GM23338 (cell line): ENCODE data around the gene PTPRE. TPM values are rescaled to one million over a fixed set of nuclear protein-coding genes. Genes with fewer than 3 reads are reported as not detected.

ENCODE experiments used
- ATAC-seq: fragments of 200-7000 bp; cut with Tn5 transposase; 3 replicates; pipeline ENCODE4 v1.9.1; 2020
- DNase-seq: peaks from one replicate; pipeline ENCODE4 v3.0.0-alpha.2; 2015; ENCODE audit warnings: low spot score
- H2AFZ ChIP-seq: fragments of 200-600 bp; sonication (generic); 2 replicates; pipeline ENCODE4 v1.8.0; 2016; ENCODE audit warnings: antibody characterized with exemption, mild to moderate bottlenecking, moderate library complexity
- H3F3A ChIP-seq: fragments of 200-600 bp; sonication (generic); replicated peaks from 2 replicates; pipeline ENCODE4 v1.8.0; 2017; ENCODE audit warnings: antibody characterized with exemption, mixed run types, low read depth
- H3K27ac ChIP-seq: fragments of 200-600 bp; sonication (generic); 2 replicates; pipeline ENCODE4 v1.6.1; 2016; ENCODE audit warnings: low read depth
- H3K27me3 ChIP-seq: fragments of 200-600 bp; sonication (generic); 2 replicates; pipeline ENCODE4 v1.8.0; 2016; ENCODE audit warnings: mild to moderate bottlenecking, mixed run types, moderate library complexity; ENCODE audit not compliant: insufficient read depth
- H3K36me3 ChIP-seq: fragments of 200-600 bp; sonication (generic); 2 replicates; pipeline ENCODE4 v1.8.0; 2016; ENCODE audit warnings: mild to moderate bottlenecking; ENCODE audit not compliant: insufficient read depth
- H3K4me1 ChIP-seq: fragments of 200-600 bp; sonication (generic); 2 replicates; pipeline ENCODE4 v1.8.0; 2016; ENCODE audit warnings: mild to moderate bottlenecking, moderate library complexity; ENCODE audit not compliant: insufficient read depth
- H3K4me2 ChIP-seq: fragments of 200-600 bp; sonication (generic); 2 replicates; pipeline ENCODE4 v1.7.1; 2017; ENCODE audit warnings: mixed run types
- H3K4me3 ChIP-seq: fragments of 200-600 bp; sonication (generic); 2 replicates; pipeline ENCODE4 v1.6.1; 2016; ENCODE audit warnings: mixed run types
- H3K79me2 ChIP-seq: fragments of 200-600 bp; sonication (generic); replicated peaks from 2 replicates; pipeline ENCODE4 v1.8.0; 2017; ENCODE audit warnings: mild to moderate bottlenecking; ENCODE audit not compliant: insufficient read depth
- H3K9me2 ChIP-seq: fragments of 200-600 bp; sonication (generic); 2 replicates; pipeline ENCODE4 v1.8.0; 2017; ENCODE audit not compliant: insufficient read depth
- H4K20me1 ChIP-seq: fragments of 200-600 bp; sonication (generic); replicated peaks from 2 replicates; pipeline ENCODE4 v1.8.0; 2017; ENCODE audit warnings: mild to moderate bottlenecking; ENCODE audit not compliant: insufficient read depth
- H3K27ac Mint-ChIP-seq: 2 replicates; pipeline ENCODE4 v1.8.0; 2020; ENCODE audit warnings: inconsistent platforms, mild to moderate bottlenecking, moderate library complexity, mixed read lengths
- H3K27me3 Mint-ChIP-seq: 3 replicates; pipeline ENCODE4 v1.8.0; 2022; ENCODE audit warnings: low read depth, mild to moderate bottlenecking, moderate library complexity, mixed read lengths, inconsistent platforms; ENCODE audit not compliant: insufficient read depth, poor library complexity
- H3K36me3 Mint-ChIP-seq: 3 replicates; pipeline ENCODE4 v1.8.0; 2021; ENCODE audit warnings: low read depth, mild to moderate bottlenecking, inconsistent platforms, moderate library complexity, mixed read lengths
- H3K4me1 Mint-ChIP-seq: 3 replicates; pipeline ENCODE4 v1.8.0; 2020; ENCODE audit warnings: mild to moderate bottlenecking, inconsistent platforms, mixed read lengths
- H3K4me3 Mint-ChIP-seq: 3 replicates; pipeline ENCODE4 v1.8.0; 2021; ENCODE audit warnings: moderate library complexity, mild to moderate bottlenecking, inconsistent platforms, mixed read lengths
- H3K9me3 Mint-ChIP-seq: 3 replicates; pipeline ENCODE4 v1.8.0; 2020; ENCODE audit warnings: moderate library complexity, mild to moderate bottlenecking, inconsistent platforms, mixed read lengths
- CREB1 ChIP-seq: fragments of 250-450 bp; sonication (Bioruptor Pico); IDR thresholded peaks from 2 replicates; pipeline ENCODE4 v1.5.0; 2020; ENCODE audit warnings: low read depth, mild to moderate bottlenecking, moderate library complexity
- EZH2 ChIP-seq: fragments of 200-600 bp; sonication (generic); IDR thresholded peaks from one replicate; pipeline ENCODE4 v1.8.0; 2017; ENCODE audit warnings: antibody characterized with exemption, mild to moderate bottlenecking, low read depth; ENCODE audit not compliant: unreplicated experiment
- EZH2phosphoT487 ChIP-seq: fragments of 200-600 bp; sonication (generic); IDR thresholded peaks from one replicate; pipeline ENCODE4 v1.8.1; 2018; ENCODE audit warnings: antibody characterized with exemption; ENCODE audit not compliant: unreplicated experiment
- JUNB ChIP-seq: IDR thresholded peaks from one replicate; pipeline ENCODE4 v1.6.1; 2016; ENCODE audit warnings: antibody characterized with exemption; ENCODE audit not compliant: unreplicated experiment
- NANOG ChIP-seq: IDR thresholded peaks from 2 replicates; pipeline ENCODE4 v1.6.1; 2016; ENCODE audit warnings: antibody characterized with exemption, borderline replicate concordance
- POLR2AphosphoS5 ChIP-seq: IDR thresholded peaks from 2 replicates; pipeline ENCODE4 v1.6.1; 2016; ENCODE audit warnings: antibody characterized with exemption, low read depth
- STAT1 ChIP-seq: IDR thresholded peaks from one replicate; pipeline ENCODE4 v1.6.1; 2016; ENCODE audit warnings: antibody characterized with exemption; ENCODE audit not compliant: unreplicated experiment
- ZNF331 ChIP-seq: fragments of 250-450 bp; sonication (Bioruptor Pico); IDR thresholded peaks from 2 replicates; pipeline ENCODE4 v1.5.0; 2020; ENCODE audit warnings: low read depth, mild to moderate bottlenecking, moderate library complexity
- polyA plus RNA-seq: library from polyadenylated mRNA; unstranded; fragments of >200 nt; fragmentation: Nextera tagmentation; extraction: Ambion mirVana; gene quantifications from 2 replicates; pipeline ENCODE4 v1.2.1, GENCODE V29; 2016
- total RNA-seq: library from RNA; depleted of rRNA; stranded (reverse); fragments of >200 nt; shearing (Covaris generic); gene quantifications from 2 replicates; pipeline ENCODE4 v1.2.3, GENCODE V29; 2014
- TF ChIP-seq, protein P1 (sequence below): IDR thresholded peaks from one replicate; pipeline ENCODE4 v1.6.1; 2018; ENCODE audit warnings: antibody characterized with exemption; ENCODE audit not compliant: unreplicated experiment
- TF ChIP-seq, protein P2 (sequence below): IDR thresholded peaks from 2 replicates; pipeline ENCODE4 v1.6.1; 2016; ENCODE audit warnings: antibody characterized with exemption
- TF ChIP-seq, protein P3 (sequence below), 2 experiments: fragments of 200-600 bp in 1 of 2; sonication (generic) in 1 of 2; conservative IDR thresholded peaks; 2 replicates each; pipeline versions ENCODE4 v1.5.1 to v1.6.1; 2016 to 2017; ENCODE audit warnings: antibody characterized with exemption in 2 of 2, low read depth in 2 of 2, mild to moderate bottlenecking in 2 of 2, moderate library complexity in 1 of 2

The PTPRE gene
- total and polyA plus RNA-seq, 2 experiments from 2014 or later: 0.34 to 0.42 TPM

DNA sequence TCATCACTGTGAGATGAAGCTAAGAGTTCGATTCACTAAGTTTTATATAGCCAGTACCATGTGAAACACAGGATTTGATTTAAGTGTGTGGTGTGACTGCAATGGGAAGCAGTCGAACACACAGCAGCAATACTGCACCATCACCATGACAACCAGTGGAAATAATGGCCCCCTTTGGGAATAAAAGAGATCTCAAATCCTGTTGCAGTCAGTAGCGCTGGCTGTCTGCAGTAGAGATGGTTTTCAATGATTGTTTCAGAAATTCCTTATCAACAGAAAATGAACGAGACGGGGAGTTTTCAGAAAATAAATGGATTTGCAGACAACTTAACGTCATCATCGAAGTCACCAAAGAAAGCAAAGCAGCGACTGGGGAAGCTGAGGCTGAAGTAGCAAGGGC is 91.0 kb downstream of the PTPRE start (continued):
- TF ChIP-seq, protein P1, sequence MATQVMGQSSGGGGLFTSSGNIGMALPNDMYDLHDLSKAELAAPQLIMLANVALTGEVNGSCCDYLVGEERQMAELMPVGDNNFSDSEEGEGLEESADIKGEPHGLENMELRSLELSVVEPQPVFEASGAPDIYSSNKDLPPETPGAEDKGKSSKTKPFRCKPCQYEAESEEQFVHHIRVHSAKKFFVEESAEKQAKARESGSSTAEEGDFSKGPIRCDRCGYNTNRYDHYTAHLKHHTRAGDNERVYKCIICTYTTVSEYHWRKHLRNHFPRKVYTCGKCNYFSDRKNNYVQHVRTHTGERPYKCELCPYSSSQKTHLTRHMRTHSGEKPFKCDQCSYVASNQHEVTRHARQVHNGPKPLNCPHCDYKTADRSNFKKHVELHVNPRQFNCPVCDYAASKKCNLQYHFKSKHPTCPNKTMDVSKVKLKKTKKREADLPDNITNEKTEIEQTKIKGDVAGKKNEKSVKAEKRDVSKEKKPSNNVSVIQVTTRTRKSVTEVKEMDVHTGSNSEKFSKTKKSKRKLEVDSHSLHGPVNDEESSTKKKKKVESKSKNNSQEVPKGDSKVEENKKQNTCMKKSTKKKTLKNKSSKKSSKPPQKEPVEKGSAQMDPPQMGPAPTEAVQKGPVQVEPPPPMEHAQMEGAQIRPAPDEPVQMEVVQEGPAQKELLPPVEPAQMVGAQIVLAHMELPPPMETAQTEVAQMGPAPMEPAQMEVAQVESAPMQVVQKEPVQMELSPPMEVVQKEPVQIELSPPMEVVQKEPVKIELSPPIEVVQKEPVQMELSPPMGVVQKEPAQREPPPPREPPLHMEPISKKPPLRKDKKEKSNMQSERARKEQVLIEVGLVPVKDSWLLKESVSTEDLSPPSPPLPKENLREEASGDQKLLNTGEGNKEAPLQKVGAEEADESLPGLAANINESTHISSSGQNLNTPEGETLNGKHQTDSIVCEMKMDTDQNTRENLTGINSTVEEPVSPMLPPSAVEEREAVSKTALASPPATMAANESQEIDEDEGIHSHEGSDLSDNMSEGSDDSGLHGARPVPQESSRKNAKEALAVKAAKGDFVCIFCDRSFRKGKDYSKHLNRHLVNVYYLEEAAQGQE: no peak
- TF ChIP-seq STAT1: no peak
- TF ChIP-seq, protein P2, sequence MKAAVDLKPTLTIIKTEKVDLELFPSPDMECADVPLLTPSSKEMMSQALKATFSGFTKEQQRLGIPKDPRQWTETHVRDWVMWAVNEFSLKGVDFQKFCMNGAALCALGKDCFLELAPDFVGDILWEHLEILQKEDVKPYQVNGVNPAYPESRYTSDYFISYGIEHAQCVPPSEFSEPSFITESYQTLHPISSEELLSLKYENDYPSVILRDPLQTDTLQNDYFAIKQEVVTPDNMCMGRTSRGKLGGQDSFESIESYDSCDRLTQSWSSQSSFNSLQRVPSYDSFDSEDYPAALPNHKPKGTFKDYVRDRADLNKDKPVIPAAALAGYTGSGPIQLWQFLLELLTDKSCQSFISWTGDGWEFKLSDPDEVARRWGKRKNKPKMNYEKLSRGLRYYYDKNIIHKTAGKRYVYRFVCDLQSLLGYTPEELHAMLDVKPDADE: no peak
- TF ChIP-seq, protein P3, sequence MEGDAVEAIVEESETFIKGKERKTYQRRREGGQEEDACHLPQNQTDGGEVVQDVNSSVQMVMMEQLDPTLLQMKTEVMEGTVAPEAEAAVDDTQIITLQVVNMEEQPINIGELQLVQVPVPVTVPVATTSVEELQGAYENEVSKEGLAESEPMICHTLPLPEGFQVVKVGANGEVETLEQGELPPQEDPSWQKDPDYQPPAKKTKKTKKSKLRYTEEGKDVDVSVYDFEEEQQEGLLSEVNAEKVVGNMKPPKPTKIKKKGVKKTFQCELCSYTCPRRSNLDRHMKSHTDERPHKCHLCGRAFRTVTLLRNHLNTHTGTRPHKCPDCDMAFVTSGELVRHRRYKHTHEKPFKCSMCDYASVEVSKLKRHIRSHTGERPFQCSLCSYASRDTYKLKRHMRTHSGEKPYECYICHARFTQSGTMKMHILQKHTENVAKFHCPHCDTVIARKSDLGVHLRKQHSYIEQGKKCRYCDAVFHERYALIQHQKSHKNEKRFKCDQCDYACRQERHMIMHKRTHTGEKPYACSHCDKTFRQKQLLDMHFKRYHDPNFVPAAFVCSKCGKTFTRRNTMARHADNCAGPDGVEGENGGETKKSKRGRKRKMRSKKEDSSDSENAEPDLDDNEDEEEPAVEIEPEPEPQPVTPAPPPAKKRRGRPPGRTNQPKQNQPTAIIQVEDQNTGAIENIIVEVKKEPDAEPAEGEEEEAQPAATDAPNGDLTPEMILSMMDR (conservative IDR thresholded peaks at IDR 0.05; ENCODE audit: low read depth in 2 of 2): no peak

DNA sequence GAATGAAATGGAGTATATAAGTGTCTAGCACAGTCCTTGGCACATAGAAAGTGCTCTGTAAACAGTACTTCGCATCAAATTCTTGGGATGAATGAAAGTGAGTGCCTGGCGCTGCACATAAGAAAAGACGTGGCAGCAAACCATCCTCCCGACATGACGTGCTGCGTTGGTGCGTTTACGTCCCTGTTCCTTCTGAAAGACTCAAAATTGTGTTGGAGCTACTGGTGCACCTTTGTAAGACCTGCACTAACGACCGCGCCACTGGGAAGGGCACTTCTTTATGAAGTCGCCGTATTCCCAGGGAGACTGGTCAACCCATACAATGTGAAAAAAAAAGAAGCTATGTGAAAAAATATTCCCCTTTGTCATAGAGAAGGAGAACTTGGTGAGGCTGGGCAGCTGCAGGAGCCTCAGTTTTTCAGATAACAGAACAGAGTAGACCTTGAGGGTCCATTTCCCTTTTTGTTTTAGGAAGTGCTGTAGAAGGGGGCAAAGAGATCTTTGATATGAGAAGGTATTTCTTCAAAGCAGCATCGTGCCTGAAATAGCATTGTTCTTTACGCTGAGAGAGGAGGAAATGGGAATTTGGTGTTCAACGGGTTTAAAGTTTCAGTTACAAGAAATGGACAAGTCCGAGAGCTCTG is 91.7 kb downstream of the PTPRE start:
- peak overlapping the region; percentile 10; the same call in 1 of the 2 replicates for H2AFZ ChIP-seq
- TF ChIP-seq EZH2 (no peak), NANOG (no peak), EZH2phosphoT487 (no peak), ZNF331 (no peak), POLR2AphosphoS5 (no peak), JUNB (no peak), CREB1 (no peak)
- TF ChIP-seq, protein P3 (conservative IDR thresholded peaks at IDR 0.05; ENCODE audit: low read depth in 2 of 2): no peak
- TF ChIP-seq, protein P1: no peak
- TF ChIP-seq, protein P2: no peak

More for the DNA sequence above, 91.7 kb downstream of the PTPRE start:
- no peaks in the 10 kb centered on the region for H3K9me3 Mint-ChIP-seq
- H3K27ac ChIP-seq: no peak overlapping the region
- H3K4me3 Mint-ChIP-seq: no peak overlapping the region
- no peak overlapping the region for H3K4me3 ChIP-seq
- no peak overlapping the region for H3K27ac Mint-ChIP-seq
- H3K36me3 ChIP-seq: no peaks in the 10 kb centered on the region
- H3K4me1 ChIP-seq: no peaks in the 10 kb centered on the region
- no peaks in the 10 kb centered on the region for H3K27me3 ChIP-seq
- peaks cover 4% of the 10 kb centered on the region for H3K27me3 Mint-ChIP-seq
- ATAC-seq (no peak), DNase-seq (no peak)
- no peaks in the 10 kb centered on the region for H3K79me2 ChIP-seq
- H3K36me3 Mint-ChIP-seq: no peaks in the 10 kb centered on the region
- H3F3A ChIP-seq: no peaks in the 10 kb centered on the region
- H4K20me1 ChIP-seq: no peaks in the 10 kb centered on the region
- no peaks in the 10 kb centered on the region for H3K9me2 ChIP-seq
- H3K4me1 Mint-ChIP-seq: peaks cover 9% of the 10 kb centered on the region; the same call in 2 of the 3 replicates
- no peak overlapping the region for H3K4me2 ChIP-seq
